Measurements from ENCODE around the gene LDOC1.
"Not testable (repeated sequence)": the region's sequence is repeated elsewhere in the genome, so short reads cannot be mapped to it uniquely, and the experiment has no call there.

Gene LDOC1

DNA sequence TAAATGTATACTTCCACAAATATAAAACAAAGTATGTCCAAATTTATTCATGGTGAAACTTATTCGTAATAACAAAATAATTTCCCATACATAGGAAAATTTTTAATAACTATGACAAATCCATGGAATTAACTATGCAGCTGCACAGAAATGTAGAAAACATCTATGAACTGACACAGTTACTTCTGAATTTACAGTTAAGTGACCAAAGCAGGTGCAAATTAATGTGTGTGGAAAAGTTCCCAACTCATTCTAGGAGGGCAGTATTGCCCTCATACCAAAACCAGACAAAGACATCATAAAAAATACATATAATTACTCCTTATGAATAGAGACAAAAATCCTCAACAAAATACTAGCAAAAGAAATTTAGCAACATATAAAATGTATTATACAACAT, 12.5 kb downstream of the LDOC1 start:
- Histone ChIP-seq H3K27ac (ENCODE audit: low read length) (no peak overlapping the region), H3K4me1 (ENCODE audit: control insufficient read depth, insufficient read depth, low read length) (no peaks in the 10 kb centered on the region), H3K36me3 (ENCODE audit: control insufficient read depth, insufficient read depth, low read length) (no peaks in the 10 kb centered on the region), H3K27me3 (ENCODE audit: control insufficient read depth, insufficient read depth, low read length) (no peaks in the 10 kb centered on the region), H3K4me3 (ENCODE audit: low read length) (no peak overlapping the region), H3K9me3 (ENCODE audit: control insufficient read depth, insufficient read depth, low read length) (no peaks in the 10 kb centered on the region)
- no peak for DNase-seq (ENCODE audit: low read depth, low spot score)
- WGBS (ENCODE audit: insufficient coverage, insufficient read length) = no CpG with 5 or more reads among the region's 1 CpG

- H3K27ac ChIP-seq (ENCODE audit: low read length) = no peak overlapping the region
- WGBS (ENCODE audit: insufficient coverage, insufficient read length) = no CpG with 5 or more reads among the region's 3 CpGs
- no peaks in the 10 kb centered on the region for H3K9me3 ChIP-seq (ENCODE audit: control insufficient read depth, insufficient read depth, low read length)
- no peaks in the 10 kb centered on the region for H3K4me1 ChIP-seq (ENCODE audit: control insufficient read depth, insufficient read depth, low read length)
- H3K4me3 ChIP-seq (ENCODE audit: low read length) = no peak overlapping the region
- no peak for DNase-seq (ENCODE audit: low read depth, low spot score)
- no peaks in the 10 kb centered on the region for H3K36me3 ChIP-seq (ENCODE audit: control insufficient read depth, insufficient read depth, low read length)
- H3K27me3 ChIP-seq (ENCODE audit: control insufficient read depth, insufficient read depth, low read length) = no peaks in the 10 kb centered on the region
Measured at GRCh38 chrX:141158084-141158483, 18.8 kb downstream of the LDOC1 start.

- not testable (repeated sequence) for H3K27ac ChIP-seq (ENCODE audit: low read length); H3K4me1 ChIP-seq (ENCODE audit: control insufficient read depth, insufficient read depth, low read length); H3K27me3 ChIP-seq (ENCODE audit: control insufficient read depth, insufficient read depth, low read length); DNase-seq (ENCODE audit: low read depth, low spot score); H3K36me3 ChIP-seq (ENCODE audit: control insufficient read depth, insufficient read depth, low read length); H3K4me3 ChIP-seq (ENCODE audit: low read length); H3K9me3 ChIP-seq (ENCODE audit: control insufficient read depth, insufficient read depth, low read length)
- WGBS (ENCODE audit: insufficient coverage, insufficient read length) = no CpG with 5 or more reads among the region's 3 CpGs
Measured at GRCh38 chrX:141155231-141155630, 21.7 kb downstream of the LDOC1 start.

- Histone ChIP-seq H3K36me3 (ENCODE audit: control insufficient read depth, insufficient read depth, low read length) (no peaks in the 10 kb centered on the region), H3K4me3 (ENCODE audit: low read length) (no peak overlapping the region), H3K27ac (ENCODE audit: low read length) (no peak overlapping the region), H3K27me3 (ENCODE audit: control insufficient read depth, insufficient read depth, low read length) (no peaks in the 10 kb centered on the region), H3K4me1 (ENCODE audit: control insufficient read depth, insufficient read depth, low read length) (no peaks in the 10 kb centered on the region), H3K9me3 (ENCODE audit: control insufficient read depth, insufficient read depth, low read length) (no peaks in the 10 kb centered on the region)
- no peak for DNase-seq (ENCODE audit: low read depth, low spot score)
- WGBS (ENCODE audit: insufficient coverage, insufficient read length) = no CpG with 5 or more reads among the region's 3 CpGs
Measured at GRCh38 chrX:141142946-141143345, 34.0 kb downstream of the LDOC1 start.

- no peak overlapping the region for H3K27ac ChIP-seq (ENCODE audit: low read length)
- no peak for DNase-seq (ENCODE audit: low read depth, low spot score)
- H3K36me3 ChIP-seq (ENCODE audit: control insufficient read depth, insufficient read depth, low read length) = no peaks in the 10 kb centered on the region
- no peaks in the 10 kb centered on the region for H3K9me3 ChIP-seq (ENCODE audit: control insufficient read depth, insufficient read depth, low read length)
- no peak overlapping the region for H3K4me3 ChIP-seq (ENCODE audit: low read length)
- H3K4me1 ChIP-seq (ENCODE audit: control insufficient read depth, insufficient read depth, low read length) = no peaks in the 10 kb centered on the region
- no peaks in the 10 kb centered on the region for H3K27me3 ChIP-seq (ENCODE audit: control insufficient read depth, insufficient read depth, low read length)
- no CpG with 5 or more reads among the region's 8 CpGs for WGBS (ENCODE audit: insufficient coverage, insufficient read length)
Measured at GRCh38 chrX:141133272-141133671, 43.7 kb downstream of the LDOC1 start.

- Histone ChIP-seq H3K4me3 (ENCODE audit: low read length) (no peak overlapping the region), H3K27me3 (ENCODE audit: control insufficient read depth, insufficient read depth, low read length) (no peaks in the 10 kb centered on the region), H3K27ac (ENCODE audit: low read length) (no peak overlapping the region), H3K36me3 (ENCODE audit: control insufficient read depth, insufficient read depth, low read length) (no peaks in the 10 kb centered on the region), H3K4me1 (ENCODE audit: control insufficient read depth, insufficient read depth, low read length) (no peaks in the 10 kb centered on the region), H3K9me3 (ENCODE audit: control insufficient read depth, insufficient read depth, low read length) (no peaks in the 10 kb centered on the region)
- DNase-seq (ENCODE audit: low read depth, low spot score) = no peak
- WGBS (ENCODE audit: insufficient coverage, insufficient read length) = no CpG with 5 or more reads among the region's 2 CpGs
Measured at GRCh38 chrX:141127146-141127545, 49.8 kb downstream of the LDOC1 start.

All from iPS DF 6.9 (cell line).